ENCODE results near the gene PIR.

The PIR gene

DNA sequence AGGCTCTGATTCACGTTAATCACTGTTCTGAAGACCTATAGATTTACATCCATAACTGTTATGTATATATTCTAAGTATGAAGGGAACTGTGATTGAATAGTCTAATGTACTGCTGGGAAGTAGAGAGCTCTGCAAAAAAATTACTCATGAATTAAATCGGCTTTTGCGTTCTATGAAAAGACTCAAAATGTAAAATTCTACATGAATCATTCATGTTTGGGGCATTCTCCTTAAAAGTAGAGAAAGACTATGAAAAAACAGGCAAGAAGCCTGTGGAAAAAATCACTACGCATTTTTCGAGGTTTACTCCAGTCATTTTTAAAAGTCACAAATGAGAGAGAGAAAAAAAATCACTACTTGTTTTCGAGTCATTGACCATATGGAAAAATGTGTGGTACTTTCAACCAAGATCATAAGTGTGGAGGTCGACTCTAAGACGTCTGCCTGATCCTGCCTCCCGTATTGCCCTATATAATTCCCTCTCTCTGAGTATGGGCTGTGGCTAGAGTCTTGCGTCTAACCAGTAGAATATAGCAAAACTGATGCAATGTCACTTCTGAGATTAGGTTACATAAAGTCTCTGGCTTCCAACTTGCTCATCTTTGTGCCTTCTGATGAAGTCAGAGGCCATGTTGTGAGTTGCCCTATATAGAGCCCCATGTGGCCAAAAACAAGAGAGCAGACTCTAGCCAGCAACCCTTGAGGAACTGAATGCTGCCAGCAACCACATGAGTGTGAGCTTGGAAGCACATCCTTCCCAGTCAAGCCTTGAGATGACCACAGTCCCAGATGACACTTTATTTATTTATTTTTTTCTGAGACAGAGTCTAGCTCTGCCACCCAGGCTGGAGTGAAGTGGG lies 76.8 kb downstream of the PIR start:
- DNase-seq (ENCODE audit: low read depth) = no peak

DNA sequence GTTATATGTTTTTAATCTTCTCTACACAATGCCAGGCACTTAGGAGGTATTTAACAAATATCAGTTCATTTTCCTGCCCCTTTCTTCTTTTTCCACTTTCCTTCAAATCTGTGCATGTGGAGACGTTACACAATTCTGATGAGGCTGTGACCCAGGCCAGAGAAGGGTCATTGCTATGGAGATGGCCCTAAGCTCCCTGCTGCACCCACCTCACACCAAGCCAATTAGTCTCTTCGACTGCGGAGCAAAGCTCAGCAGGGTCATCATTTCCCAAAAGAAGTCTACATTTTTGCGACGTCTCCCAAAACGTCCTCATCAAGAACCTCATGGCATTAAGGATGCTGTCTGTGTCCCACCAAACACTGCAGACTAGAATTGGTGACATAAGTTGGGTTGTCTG lies 80.0 kb downstream of the PIR start:
- no peak for DNase-seq (ENCODE audit: low read depth)

DNA sequence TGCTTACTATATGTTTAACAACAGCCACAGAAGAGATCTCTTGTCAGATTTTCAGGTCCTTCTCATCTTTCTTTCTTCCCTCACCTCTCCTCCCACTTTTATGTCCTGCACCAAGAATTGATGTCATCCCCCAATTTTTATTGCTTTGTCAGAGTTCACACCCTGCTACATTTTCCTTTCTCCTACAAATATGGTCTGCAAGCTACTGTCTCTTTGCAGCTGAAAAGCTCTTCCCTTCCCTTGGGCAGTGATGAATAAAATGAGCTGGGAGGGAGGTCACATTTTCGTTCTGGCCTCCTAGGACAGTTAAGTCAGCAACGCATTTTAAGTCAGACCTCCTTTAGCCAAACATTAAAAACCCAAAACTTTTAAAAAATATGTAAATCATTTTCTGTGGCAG lies 82.2 kb downstream of the PIR start:
- no peak for DNase-seq (ENCODE audit: low read depth)

DNA sequence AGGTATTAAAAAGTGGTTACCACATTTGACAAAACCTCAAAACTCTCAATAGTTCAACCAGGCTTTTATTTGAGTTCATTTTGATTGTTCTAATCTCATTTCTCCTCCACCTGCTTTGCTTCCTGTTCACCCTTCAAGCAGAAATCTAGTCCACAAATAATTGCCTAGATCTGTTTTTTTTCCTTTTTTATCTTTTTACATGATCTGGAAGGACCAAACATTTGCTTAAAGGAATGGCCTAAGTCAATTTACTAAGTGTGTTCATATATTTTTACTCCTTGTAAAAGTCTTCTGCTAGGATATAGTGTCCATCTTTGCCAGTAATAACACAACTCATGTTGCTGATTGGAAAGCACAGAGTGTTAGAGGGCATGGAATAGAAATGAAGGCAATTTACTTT lies 82.7 kb downstream of the PIR start:
- DNase-seq (ENCODE audit: low read depth) = no peak

DNA sequence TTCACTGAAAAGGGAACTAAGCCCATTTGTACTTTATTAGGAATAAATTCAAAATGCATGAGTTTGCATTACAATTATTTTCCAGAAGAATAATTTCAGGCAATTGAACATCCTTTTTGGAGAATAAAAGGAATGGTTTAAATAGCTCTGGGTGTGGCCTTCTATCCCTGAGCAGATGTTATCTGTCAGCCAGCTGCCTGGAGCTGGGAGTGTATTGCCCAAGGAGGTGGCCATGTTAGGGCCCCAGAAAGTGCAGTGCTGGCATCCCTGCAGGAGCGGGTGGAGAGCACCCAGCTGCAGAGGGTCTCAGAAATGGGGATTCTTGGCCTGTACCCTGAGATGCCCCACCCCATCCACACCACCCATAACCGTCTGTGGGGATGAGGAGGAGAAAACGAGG lies 87.3 kb downstream of the PIR start:
- no peak for DNase-seq (ENCODE audit: low read depth)

DNA sequence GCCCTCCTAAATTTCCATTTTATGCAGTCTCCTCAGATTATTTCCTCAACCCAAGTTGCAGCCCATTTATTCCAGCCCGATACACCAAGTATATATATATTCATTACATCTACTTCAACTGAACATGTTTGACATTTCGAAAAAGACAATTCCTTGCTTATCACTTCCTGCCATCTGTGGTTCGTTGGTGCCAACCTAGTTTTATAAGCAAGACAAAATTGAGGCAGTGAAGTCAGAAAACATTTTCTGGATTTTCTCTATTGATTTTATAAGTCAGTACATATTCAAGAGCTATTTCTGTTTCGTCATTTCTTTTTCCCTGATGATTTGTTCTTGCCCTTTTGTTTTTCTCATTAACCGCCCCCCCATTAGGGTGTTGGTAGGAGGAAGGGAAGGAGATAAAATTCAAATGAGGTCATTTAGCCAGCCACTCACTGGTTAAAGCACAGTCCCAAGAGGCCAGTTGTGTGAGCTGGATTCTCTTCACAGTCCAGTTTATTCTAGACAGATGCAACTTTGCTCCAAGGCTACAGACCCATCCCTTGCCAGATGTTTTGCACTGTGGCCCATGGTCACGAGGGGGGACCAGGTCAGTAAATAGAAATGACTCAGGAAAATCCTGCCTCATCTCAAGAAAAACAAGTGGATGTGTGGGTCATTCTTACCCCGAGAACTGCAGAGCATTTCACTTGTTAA lies 88.6 kb downstream of the PIR start:
- DNase-seq (ENCODE audit: low read depth) = no peak

DNA sequence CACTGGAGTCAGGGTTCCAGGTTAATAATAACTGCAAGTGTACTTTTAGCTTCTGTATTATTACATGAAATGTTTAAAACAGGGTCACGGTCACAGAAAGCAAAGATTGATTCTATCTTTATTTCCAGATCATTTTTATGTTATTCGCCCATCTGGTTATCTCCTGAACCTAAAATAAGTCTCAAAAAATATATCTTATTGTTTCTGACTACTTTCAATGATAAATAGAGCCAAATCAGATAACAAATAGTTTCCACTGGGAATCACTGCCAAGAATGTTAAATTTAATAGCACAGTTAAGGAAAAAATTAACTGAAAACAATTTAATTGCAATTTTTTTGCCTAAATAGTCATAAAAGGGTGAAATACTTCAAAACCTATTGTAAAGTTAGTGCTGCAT lies 91.8 kb downstream of the PIR start:
- no peak for DNase-seq (ENCODE audit: low read depth)

DNA sequence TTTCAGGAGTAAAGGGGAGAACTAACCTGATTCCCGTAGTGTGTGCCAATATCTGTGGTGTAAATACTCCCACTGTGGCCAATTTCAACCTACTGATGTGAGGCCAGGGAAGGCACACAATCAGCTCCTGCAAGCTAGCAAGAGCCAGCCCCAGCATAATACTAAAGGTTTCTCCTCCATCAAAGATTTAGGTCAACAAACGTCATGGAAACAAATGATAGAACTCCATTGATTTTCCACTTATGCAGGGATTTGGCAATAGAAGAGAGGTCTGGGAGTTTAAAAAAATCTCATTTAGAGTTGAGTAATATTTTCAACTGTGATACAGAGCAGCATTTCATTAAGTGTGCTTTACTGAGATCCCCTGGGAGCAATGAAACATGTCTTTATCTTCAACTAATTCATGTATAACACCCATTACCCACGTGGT lies 93.2 kb downstream of the PIR start:
- DNase-seq (ENCODE audit: low read depth) = no peak

DNA sequence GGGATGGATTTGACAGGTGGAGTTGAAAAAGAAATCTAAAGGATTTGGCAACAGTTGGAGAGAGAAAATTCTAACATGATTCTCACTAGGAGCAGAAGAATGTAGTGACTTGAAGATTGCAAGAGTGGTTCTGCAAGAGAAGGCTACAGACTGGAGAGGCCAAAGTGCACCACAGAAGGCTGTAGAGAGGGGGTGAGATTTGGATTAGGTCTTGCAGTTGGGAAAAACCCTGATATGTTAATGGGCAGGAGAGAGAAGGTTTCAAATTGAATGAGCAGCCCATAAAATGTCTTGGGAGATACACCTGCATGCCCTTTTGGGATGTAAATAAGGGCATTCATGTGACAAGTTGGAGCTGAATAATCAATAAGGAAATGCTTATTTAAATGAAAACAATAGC lies 94.3 kb downstream of the PIR start:
- no peak for DNase-seq (ENCODE audit: low read depth)

DNA sequence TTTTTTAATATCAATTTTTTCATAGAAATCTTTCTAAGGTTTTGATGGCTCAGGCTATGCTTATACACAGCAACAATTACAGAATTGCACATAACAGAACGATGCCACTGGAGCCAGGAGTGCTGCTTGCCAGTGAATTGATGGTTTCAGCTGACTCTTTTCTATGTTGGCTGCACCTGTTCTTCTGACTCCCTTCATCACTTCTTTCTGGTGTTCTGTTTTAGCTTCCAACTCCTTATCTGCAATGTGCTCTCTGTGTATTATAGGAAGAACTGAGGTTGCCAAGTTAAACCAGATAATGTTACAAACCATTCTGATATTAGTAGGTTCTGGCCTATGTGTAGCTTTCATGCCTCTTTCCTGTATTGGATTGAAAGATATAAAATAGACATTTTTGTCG lies 97.3 kb downstream of the PIR start:
- DNase-seq (ENCODE audit: low read depth) = no peak

DNA sequence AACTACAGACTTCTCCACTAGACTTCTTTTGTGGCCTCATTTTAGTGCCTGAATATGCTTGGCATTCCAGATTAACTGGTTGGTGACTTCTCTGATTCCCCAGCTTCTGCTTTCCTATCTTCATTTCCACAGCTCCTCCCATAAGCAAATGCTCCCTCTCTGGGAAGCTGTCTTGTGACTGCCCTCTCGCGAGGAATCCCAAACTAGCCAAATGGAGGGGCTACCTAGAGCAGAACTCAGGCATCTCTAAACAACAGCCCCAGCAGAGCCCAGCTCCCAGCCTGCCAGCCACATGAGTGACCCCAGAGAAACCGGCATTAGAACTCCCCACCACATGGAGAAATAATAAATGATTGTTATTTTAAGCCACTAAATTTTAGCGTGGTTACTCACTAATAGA lies 101.3 kb downstream of the PIR start:
- DNase-seq (ENCODE audit: low read depth) = no peak

DNA sequence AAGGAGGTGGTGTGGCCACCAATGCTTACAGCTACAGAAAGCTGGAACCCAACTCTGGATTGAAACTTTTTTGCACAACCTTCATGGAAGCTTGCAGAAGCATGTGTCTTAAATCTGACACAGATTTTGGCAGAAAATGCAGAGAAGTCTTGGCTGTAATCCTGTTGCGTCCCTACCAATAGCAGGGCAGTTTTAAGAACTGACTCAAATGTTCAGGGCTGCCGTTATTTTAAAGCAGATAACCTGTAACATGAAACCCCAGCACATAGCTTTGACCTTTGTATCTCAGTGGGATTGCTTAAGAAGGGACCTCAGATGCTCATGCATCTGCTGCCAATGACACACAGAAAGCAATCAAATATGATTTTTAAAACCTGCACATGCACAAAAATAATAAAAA lies 108.8 kb downstream of the PIR start, which contains the start of gene VEGFD:
TSS of gene VEGFD (minus strand) at position 110 of the 400 bp plus-strand sequence. CDS start 467 bp downstream, outside the sequence.
- DNase-seq (ENCODE audit: low read depth) = no peak

DNA sequence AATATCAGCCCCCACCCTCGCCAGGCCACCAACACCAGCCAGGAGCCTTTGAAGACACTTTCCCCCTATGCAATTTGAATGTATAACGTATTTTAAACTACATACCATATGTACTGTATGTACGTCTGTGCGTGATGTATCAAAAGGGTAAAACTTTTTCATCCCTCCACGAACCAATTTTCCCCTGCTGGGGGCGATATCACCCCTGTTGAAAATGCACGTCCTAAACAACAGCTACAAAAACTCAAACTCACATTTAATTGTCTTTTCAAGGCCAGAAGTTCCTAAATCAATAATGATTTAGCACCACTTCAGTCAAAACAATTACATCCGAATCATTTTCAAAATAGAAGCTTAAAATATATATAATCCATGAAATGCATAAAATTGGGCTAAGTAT lies 110.3 kb downstream of the PIR start:
- DNase-seq (ENCODE audit: low read depth) = no peak

DNA sequence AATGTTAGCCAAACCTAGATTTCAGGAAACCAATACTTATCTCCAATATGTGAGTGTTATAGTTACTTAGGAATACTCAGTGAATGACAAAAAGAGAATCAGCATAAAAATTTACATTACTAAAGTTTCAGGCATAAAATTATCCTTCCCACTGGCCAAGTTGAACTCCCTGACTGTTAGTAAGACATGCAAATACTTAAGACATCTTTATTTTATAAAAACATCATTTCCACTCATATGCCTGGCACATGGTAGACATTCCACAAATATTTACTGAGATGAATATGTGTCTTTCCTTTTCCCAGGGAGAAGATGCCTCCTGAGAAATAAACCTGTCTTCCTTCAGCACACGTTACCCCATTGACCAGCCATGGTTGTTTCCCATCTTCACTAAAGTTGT lies 116.2 kb downstream of the PIR start:
- no peak for DNase-seq (ENCODE audit: low read depth)

DNA sequence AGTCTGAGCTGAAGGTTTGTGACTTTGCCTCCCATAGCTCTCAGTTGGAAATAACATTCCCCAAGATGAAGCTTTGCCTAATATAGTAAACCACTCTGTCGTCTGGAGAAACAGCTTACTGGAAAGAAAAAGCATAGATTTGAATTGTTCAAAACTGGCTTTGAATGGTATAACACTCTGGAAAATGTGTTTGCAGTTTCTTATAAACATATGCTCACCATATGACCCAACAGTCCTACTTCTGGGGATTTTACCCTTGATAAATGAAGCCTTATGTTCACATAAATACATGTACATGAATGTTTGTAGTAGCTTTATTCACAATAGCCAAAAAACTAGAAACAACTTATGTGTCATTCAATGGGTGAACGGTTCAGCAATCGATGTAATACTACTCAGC lies 119.2 kb downstream of the PIR start:
- DNase-seq (ENCODE audit: low read depth) = no peak

DNA sequence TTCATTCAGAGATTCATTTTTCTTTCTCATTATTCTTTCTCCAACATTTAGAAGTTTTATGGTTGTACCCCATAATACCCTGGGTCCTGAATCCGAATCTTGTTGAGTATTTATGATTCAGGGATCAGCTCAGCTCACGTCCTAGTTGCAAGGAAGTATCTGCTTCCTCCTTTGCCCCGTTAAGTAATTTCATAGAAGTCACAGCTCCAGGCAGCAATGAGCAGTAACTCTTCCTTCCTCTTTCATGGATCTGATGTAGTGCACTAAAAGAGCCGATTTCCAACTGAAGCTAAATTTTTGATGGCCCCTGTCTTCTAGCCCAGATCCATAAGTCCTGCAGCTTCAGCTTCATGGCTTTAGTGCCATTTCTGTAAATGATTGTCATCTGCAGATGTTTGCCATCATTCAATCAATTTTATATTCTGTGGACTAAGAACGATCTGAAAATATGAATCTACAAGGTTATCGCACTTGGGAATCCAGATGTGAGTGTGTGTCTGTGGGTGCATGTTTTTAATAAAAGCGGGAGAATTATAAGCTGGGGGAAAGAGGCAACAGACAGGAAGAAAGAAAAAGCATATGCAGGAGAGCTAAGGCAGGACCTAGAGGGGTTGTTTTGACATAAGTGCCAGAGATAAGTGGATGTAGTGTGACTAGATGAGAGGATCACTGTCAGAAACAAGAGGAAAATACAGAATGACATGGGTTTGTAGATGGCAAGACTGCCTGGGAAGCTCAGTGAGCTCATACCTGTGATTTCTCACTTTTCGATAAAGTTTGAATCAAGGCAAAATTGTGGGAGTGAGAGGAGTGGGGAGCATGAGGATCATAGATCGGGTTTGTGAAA lies 126.4 kb downstream of the PIR start:
- DNase-seq (ENCODE audit: low read depth) = no peak

DNA sequence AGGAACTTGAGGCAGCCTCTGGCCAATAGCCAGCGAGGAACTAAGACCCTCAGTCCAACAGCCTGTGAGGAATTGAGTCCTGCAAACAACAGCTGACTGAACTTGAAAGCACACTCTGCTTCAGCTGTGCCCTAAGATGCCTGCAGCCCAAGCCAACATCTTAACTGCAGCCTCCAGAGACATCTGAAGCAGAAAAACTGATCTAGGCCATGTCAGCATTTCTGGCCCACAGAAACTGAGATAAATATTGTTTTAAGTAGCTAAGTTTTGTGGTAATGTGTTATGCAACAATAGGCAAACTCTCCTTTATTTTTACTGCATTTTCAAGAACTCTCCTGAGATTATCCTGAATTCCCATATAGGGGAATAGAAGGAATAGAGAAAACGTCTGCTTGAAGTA lies 133.4 kb downstream of the PIR start:
- no peak for DNase-seq (ENCODE audit: low read depth)

DNA sequence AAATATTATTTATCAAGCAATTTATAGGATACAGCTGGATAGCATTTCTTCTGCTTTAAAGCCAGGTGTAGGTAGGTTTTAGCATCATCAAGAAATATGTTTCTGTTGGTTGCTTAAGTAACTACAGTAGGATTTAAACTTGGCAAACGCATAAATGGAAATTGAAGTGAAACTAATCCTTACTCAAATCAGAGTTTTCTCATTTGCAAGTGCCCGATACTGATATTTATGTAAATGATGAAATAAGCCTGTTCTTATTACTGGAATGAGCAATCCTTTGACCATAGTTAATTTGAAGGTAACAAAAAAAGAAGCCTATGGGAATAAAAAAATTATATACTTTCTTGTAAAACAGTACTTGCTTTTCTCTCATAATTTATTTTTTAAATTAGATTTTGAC lies 134.6 kb downstream of the PIR start:
- no peak for DNase-seq (ENCODE audit: low read depth)

DNA sequence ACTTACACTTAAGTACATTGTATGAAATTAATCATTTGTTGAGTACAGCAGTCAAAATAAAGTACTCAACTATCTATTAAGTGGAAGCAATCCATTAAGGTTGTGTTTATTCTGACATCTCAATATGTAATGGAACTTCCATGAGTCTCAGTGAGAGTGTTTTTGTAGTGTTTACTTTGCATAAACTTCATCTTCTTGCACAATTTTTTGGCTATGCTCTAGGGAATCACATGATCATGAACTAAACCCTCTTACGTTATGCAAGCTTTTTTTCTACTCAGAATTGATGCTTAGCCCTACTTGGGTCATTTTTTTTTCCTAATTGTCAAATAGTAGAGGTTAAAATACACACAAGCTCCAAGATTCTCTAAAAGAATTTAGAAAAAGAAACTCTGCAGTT lies 136.7 kb downstream of the PIR start:
- DNase-seq (ENCODE audit: low read depth) = no peak

DNA sequence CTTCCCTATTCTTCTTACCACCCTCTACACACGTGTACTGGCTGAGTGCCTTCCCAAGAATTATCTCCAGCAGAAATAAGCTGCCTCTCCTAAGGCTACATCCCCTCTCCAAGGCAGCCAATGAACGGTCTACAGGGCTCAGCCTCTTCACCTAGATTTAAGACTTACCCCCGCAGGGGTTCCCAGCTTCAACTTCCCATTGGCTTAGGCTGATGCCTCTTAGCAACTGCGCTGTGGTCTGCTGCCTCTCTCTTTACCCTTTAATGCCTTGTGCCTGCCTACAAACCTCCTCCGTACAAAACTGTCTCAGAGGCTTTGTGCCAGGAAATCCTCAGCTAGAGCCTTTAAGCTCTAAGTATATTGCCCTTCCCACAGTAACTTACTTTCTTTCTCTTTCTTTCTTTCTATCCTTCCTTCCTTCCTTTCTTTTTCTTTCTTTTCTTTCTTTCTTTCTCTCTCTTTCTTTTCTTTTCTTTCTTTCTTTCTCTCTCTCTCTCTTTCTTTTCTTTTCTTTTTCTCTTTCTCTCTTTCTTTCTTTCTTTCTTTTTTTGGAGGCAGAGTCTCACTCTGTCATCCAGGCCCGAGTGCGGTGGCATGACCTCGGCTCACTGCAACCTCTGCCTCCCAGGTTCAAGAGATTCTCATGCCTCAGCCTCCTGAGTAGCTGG lies 142.7 kb downstream of the PIR start:
- DNase-seq (ENCODE audit: low read depth) = no peak

DNA sequence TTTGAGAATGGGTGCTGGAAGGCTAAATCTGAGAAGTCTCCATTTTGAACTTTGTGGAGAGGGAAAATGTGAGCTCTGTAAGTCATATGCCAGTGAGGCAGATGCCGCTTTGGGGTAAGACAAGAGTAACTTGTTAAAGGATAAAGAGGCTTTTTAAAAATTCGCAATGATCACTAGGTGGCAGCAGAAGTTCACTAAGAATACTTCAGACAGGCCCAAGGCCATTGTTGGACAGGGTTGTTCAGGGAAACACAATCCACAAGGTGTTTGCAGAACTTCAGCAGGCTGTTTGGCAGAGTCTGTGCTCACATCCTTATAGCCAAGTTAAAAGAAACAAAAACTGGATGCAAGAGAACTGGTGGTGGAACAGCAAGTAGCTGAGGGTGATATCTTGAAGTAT lies 144.1 kb downstream of the PIR start:
- DNase-seq (ENCODE audit: low read depth) = no peak

DNA sequence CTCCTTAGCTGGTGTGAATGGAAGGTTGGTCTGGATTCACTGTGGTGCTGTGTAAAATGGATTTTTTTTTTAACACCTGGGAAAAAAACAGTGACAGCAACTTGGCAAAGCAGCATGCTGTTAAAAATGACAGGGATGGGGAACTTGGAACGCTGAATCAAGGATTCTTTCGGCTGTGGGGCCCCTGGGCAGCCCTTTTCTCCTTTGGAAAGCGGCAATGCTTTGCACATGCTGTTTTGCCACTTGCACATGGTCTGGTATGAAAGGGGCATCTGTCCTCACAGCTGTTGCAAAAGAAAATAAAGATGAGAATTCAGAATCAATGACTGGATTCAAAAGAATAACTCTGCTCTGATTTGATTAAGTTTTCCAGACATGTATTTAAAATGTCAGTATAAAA lies 147.2 kb downstream of the PIR start:
- DNase-seq (ENCODE audit: low read depth) = no peak

Measured in activated T-cell treated with anti-CD3 and anti-CD28 coated beads for 24 hours (primary cell).